Activated effector memory CD4-positive, alpha-beta T cell treated with anti-CD3 and anti-CD28 coated beads, Interleukin-2, amount 50 U/mL, for 16 hours (primary cell): ENCODE results near the gene NOTCH4.
"Not testable (repeated sequence)": the region's sequence is repeated elsewhere in the genome, so short reads cannot be mapped to it uniquely, and the experiment has no call there.

Source experiments
- DNase-seq: peaks from one replicate; pipeline ENCODE4 v3.0.0-alpha.2; 2020

Gene NOTCH4

DNA sequence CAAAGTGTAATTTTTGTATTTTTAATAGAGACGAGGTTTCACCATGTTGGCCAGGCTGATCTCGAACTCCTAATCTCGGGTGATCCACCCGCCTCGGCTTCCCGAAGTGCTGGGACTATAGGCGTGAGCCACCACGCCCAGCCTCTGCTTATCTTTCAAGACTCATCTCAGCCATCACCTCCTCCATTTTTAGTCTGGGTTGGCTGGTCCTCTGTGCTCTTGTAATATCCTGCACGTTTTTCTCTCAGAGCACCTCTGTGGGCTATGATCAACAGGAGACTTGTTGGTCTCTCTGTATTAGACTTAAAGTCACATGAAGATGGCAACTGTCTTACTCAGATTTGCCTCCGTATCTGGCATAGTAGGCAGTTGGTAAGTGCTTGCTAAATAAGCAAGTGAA, 7.6 kb downstream of the NOTCH4 start:
- DNase-seq = peak; percentile 25

DNA sequence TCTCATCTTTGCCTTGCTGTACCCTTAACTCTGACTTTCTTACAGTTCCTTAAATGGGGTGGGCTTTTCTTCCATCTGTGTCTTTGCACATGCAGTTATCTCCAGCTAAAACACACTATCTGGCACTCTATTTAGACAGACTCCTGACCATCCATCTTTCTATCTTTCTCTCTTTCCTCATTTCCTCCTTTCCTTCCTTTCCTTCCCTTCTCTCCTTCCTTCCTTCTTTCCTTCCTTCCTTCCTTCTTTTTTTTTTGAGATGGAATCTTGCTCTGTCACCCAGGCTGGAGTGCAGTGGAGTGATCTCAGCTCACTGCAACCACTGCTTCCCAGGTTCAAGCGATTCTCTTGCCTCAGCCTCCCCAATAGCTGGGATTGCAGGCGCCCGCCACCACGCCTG, 8.2 kb downstream of the NOTCH4 start:
- DNase-seq = no peak

DNA sequence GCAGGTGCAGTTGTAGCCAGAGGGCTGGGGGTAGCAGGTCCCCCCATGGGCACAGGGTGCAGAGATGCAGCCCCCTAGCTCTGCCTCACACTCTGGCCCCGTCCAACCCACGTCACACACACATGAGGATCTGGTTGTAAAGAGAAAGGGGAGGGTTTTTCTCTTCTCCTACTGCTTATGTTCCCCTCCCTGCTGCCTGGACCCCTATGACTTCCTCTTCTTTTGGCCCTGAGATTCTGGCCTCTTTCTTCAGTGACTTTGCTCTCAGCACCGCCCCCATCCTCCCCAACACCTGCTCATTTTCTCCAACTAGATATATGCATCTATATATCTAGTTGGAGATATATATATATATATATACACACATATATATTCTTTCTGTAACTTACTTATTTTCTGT, 9.7 kb downstream of the NOTCH4 start:
- DNase-seq = no peak

DNA sequence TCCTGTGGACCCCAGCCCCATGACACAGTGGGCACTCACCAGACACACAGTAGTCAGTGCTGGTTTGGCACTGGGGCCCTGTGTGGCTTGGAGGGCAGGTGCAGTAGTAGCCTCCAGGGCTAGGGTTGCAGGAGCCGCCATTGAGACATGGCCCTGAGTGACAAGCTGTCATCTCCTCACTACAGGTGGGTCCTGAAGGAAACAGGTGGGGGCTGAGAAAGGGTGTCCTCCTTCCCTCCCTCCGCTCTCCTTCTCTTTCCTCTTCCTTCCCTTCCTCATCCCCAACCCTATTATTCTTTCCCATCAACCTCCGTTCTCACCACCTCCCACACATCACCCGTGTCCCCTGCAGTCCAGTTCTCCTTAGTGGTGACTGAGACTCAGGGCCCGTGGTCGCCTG, 10.2 kb downstream of the NOTCH4 start:
- no peak for DNase-seq

DNA sequence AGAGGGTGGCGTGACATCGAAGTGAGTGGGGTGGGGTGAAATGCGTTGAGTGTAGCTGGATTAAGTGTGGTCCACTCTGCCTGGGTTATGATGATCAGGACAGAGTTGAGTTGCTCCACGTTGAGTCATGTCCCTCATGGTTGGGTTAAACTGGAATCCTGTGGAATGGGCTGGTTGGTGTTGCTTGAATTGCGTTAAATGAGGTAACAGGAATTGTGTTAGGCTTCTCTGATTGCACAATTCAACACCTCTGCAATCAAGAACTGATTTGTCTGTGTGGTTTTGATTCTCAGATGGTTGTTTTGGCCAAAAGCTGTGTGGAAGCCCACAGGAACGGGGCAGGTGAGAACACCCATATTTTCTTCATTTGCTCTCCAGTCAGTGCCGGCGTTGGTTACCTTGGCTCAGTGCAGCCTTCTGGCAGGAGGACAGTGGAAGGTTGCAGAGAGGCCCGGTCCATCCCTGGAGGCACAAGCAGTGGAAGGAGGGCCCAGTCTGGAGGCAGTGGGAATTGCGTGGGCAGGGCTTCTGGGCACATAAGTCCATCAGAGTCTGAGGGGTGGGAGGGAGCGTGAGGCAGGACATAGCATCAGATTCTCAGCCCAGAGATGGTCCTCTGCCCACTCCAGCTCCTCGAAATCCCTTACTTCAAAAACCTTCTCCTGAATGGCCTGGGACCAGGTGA, 11.6 kb downstream of the NOTCH4 start:
- DNase-seq = no peak

DNA sequence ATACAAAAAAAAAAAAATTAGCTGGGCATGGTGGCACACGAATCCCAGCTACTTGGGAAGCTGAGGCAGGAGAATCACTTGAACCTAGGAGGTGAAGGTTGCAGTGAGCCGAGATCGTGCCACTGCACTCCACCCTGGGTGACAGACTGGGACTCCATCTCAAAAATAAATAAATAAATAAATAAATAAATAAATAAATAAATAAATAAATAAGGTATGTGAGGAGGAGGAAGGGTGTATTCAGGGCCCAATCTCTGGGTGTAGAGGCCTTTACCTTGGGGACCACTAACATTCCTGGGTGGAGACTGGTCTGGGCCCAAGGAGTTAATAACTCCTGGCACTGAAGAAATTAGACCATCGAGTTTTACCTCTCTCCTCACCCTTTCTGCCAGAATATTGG, 12.4 kb downstream of the NOTCH4 start:
- DNase-seq = not testable (repeated sequence)

DNA sequence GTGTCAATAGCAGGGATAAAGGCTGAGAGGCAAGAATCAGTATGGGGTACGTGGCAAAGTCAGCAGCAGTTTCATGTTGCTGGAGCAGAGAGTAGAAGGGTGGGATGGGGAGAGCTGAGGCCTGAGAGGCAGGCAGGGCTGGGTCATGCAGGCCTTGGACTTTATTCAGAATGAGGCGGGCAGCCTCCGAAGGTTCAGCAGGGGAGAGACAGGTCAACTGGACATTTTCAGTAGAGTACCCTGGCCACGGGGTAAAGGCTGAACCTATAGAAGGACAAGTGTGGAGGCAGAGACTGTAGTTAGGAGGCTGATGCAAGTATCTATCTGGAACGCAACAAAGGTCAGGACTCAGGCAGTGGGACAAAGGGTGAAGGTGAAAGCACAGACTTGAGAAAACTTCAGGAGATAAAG, 13.7 kb downstream of the NOTCH4 start:
- no peak for DNase-seq

DNA sequence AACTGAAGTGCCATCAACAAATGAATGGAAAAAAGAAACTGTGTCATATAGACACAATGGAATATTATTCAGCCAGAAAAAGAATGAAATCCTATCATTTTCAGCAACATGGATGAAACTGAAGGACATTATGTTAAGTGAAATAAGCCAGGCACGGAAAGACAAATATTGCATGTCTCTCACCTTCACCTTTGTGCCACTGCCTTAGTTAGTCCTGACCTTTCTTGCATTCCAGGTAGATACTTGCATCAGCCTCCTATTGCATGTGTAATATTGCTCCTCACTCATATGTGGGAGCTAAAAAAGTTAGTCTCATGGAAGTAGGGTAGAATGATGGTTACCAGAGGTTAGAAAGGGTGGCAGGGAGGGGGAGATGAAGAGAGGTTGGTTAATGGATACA, 14.9 kb downstream of the NOTCH4 start:
- no peak for DNase-seq

DNA sequence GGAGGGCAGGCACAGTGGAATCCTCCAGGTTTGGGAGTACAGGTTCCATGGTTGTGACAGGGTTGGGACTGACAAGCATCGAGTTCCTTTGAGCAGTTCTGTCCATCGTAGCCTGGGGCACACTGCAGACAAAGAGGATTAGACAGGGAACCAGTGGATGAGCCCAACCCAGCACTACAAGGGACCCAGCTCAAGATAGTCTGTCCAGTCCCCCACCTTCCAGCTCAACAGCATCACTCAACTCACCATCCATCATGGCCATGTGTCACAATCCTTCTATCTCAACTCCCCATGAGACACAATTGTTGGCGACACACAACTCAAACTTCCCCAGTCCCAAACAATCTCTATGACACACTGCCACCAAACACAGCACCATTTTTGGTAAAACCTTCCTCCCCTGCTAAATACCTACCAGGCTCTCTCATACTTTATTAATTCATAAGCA, 19.6 kb downstream of the NOTCH4 start:
- no peak for DNase-seq

DNA sequence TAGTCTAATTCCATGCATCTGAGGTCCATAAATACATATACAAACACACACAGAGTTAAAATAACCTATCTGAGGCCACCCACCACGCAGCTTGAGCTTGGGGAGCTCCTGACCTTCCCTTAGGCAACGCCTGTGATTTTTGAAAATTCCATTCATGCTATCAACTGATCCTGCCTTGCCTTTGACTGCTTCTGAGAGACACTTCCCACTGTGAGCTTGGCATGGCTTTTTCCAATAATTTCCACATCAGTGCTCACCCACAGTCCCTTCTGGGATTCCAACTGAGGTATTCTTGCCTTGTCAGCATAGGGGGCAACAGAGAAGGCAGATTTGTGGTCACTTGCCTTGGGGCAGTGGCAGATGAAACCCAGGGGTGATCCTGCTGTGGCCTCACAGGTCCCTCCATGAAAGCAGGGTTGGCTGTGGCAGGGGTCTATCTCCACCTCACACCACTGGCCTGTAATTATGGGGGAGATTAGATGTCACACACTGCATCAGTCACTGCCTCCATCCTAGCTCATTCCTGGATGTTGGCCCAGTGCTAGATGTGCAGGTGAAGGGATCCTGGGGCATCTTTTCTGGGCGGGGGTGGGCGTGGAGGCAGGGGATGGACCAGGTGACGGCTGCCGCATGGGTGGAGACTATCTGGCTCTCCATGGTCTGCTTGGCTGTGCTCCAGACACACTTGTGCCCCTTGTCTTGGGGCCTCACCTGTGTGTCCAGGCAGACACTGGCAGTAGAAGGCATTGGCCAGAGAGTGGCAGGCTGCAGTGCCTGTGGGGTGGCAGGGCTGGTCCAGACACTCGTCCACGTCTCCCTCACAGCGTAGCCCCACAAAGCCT, 20.2 kb downstream of the NOTCH4 start:
- no peak for DNase-seq

DNA sequence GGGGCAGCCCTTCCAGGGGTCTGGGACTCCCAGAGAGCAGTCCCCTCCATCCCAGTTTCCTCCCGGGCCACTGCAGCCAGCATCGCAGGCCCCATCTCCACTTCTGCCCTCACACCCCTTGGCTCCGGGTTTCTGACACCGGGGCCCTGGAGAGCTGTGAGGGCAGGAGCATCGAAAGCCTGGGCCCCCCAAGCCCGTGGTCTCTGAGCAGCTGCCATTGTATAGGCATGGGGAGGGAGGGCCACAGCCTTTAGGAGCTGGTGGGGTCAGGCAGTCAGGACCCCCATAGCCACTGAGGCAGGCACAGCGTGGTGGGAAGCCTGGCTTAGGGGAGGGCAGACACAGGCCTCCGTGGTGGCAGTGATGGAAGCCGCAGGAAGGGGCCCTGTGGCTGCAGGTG, 21.7 kb downstream of the NOTCH4 start:
- DNase-seq = no peak

DNA sequence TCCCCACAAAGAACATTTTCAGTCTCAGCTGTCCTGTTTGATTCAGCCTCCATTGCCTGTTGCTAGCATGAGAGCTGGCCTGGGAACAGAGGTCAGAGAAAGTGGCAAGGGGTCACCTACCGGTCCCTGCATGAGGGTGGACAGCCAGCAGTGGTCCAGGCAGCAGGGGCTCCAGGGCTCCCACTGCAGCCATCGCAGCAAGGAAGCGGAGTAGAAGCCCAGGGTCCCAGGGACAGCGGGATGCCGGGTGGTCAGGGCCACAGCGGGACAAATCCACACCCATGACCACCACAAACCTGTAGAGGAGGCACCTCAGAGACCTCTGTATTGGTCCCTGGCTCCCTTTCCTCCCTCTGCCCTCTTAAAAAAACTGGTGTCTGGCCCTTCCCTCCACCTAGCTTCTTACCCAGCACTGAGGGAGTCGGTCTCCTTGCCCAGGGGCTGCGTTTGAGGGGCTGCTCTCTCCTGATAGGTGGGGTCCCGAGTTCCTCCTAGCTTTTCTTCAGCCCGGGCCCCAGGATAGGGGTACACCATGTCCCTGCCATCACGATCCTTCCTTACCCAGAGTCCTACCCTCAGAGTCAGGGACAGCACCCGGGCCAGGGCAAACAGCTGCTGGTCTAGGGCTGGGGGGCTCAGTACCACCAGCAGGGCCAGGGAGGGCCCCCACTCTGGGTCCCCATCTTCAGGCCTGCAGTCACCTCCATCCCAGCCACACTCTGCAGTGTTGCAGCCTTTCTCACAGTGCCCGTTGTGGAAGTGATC, 23.0 kb downstream of the NOTCH4 start:
- no peak for DNase-seq

DNA sequence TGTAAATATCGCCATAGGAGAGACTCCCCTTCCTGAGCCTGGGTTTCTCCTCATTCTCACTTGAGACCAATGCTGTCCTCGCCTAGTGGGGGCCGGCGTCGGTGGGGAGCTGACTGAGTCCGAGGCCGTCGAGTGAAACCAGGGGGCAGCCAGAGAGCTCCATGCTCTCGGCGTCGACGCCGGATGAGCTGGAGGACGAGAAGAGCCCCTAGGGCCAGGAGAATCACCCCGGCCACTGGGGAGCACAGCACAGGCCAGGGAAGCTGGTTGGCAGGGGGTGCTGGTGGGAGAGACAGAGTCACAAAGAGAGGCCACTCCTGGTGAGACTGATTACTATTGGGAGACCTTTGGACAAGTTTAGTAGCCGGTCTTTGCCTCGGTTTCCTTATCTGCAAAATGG, 25.0 kb downstream of the NOTCH4 start:
- no peak for DNase-seq

DNA sequence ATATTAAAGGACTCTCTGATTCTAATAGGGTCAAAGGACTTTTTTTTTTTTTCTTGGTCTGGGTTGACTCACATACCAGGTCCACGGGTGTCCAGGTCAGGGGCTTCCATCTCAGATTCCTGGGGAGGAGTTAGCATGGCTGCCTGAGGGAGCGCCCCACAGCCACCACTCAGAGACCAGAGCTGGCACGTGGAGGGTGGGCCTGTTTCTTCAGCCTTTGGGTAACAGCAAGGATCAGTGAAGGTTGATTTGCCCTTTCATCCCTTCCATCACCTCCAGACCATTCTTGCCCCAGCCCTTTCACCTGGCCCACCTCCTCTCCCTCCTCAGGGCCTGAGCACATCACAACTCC, 25.5 kb downstream of the NOTCH4 start:
- no peak for DNase-seq

DNA sequence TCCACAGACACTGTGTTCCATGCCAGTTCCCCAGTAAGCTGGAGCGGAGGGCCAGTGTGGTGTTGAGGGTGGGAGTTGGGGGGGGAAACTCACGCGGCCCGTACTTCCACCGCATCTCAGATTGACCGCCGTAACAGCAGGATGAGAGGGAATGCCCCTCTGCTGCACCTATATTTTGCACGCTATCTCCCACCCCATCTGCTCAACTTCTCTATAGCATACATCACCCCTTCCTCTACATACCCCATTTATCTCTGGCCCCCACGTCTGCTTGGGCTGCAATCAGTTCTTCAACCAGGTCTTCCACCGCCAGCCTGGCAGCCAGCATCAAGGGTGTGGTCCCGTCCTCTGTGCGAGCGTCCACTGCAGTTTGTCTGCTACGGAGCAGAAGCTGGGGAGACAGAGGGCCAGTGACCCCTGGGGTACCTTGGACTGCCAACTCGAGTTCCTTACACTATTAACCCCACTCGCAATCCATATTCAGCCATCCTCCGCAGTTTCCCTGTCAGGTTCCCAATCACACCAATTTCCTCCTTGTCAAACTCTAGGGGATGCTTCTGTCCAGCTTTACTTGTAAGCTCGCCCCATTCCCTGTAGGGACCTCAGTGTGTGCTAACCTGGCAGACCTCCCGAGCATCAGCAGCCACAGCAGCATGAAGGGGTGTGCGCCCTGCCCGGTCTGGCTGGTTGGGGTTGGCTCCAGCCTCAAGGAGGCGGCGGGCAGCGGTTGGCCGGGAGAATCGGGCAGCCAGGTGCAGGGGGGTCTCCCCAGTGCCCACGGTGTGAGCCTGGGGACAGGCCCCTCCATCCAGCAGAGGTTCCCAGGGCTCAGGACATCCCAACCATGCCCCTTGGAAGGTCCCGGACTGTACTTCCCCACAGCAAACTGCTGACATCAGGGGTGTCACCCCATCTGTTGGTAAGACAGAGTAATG, 26.9 kb downstream of the NOTCH4 start:
- no peak for DNase-seq

DNA sequence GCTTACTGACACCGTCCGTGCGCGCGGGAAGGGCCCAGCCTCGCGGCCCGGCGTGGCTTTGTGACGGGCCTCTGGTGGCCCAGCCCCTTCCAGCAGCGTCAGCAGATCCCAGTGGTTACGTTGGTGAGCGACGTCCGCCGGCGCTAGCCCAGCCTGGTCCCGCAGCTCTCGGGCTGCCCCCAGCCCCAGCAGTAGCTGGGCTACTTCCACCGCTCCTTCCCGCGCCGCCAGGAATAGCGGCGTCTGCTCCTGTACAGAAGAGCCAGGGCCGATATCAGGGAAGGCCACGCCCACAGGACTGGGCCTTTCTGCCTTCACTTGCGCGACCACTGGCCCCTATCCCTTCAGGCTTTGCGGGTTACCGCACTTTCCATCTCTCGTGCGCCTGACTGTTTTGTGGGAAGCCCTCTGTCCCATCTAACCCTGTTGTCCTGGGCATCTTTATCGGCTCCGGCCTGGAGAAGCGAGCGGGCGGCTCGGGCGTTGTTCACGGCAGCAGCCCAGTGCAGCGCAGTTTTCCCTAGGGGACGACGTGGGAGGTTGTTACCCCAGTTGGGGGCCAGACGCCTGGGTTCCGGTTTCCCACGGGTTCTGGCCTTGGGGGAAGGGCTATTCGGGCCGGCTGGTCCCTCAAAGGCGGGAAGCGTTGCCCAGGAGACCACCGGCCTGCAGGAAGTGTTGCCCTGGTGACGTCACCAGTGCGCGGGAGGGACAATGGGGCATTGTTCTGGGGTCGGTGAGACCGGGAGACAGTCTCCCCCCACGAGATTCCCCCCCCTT, 27.8 kb downstream of the NOTCH4 start:
- peak; percentile 85 for DNase-seq

DNA sequence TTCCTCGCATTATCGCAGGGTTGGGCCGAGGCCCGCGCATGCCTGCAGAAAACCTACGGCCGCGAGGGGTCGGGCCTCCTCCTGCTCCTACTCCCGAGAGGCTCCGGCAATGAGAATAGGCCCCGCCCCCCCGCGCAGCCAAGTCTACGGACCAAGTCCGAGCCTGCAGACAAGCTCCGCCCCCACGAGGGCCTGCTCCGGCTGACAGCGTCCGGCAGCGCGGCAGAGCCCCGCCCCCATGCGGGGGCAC, 28.3 kb downstream of the NOTCH4 start:
- DNase-seq = peak; percentile 100

DNA sequence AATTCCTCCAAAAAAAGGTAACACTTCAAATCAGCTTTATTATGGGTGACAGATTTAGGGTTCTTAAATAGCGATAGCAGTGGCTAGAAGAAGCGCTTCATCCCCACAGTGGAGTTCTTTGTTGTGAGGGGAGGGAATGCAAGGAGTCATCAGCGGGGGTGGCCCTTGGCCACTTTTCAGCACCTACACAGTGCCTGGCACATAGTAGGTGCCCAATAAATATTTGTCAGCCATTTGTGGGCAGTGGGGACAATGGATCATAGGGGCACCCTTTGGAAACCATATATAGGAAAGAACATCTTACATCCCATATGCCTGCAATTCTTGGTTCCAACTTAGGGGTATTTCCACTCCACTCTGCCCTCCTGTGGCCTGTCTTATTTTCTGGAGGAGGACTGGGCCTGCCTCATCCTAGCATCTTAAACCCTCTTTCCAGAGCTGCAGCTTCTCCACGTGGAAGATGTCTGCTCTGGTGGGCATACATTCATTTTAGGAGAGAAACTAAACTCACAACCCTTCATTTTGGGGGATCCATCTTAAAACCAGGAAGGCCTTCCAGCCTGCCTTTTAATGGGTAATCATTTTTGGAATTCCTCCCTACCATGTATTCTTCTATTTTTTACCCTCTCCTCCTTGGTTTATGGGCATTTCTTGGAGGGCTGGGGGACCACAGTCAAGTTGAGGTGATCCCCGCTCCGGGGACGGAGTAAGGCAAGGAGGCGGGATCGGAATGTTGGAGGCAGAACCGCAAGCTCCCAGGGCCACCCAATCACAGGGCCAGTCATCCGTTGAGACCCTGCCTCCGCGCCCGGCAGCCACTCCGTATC, 28.8 kb downstream of the NOTCH4 start:
- DNase-seq = peak; percentile 72

DNA sequence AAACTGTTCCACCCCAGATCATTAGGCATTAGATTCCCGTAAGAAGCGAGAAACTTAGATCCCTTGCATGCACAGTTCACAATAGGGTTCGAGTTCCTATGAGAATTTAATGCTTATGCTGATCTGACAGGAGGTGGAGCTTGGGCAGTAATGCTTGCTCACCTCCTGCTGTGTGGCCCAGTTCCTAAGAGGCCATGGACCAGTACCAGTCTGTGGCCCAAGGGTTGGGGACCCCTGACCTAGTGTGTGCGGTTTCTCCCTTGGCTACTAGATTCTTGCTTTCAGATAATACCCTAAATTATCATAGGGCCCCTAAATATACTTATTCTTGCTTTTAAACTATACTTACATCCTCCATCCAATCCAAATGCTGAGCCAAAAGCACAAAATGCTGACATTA, 29.5 kb downstream of the NOTCH4 start:
- no peak for DNase-seq

DNA sequence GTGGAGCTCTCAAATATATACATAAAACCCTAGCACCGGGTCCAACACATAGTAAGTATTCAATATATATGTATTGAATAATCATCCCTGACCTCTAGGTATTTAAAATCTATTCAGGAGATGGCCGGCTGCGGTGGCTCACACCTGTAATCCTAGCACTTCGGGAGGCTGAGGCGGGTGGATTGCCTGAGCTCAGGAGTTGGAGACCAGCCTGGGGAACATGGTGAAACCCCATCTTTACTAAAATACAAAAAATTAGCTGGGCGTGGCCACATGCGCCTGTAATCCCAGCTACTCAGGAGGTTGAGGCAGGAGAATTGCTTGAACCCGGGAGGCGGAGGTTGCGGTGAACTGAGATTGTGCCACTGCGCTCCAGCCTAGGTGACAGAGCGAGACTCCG, 30.8 kb downstream of the NOTCH4 start:
- not testable (repeated sequence) for DNase-seq

DNA sequence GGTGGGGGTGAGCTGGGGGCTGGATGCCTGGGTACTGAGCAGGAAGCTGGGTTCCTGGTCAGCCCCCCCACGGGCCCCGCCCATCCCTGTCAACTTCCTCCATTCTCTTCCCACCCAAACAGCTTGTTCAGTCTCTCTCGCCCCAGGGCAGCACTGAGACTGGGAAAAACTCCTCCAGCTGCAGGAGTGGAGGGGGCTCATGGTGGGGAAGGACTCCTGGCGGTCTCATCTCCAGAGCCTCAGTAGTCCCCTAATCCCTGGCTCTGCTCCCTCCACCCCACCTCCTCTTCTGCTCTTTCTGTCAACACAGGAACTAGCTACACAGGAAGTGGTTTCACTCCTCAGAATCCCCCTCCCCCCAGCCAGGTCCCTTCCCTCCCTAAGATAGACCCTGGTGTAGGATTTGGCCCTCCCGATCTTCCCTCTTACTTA, 31.2 kb downstream of the NOTCH4 start, which contains the start of gene GPSM3:
TSS of gene GPSM3 (minus strand) at position 36 of the 432 bp plus-strand sequence. CDS start 130 bp downstream, outside the sequence.
- peak; percentile 83 for DNase-seq
